Measurements from ENCODE around the gene SLC52A3. TPM values are rescaled to one million over a fixed set of nuclear protein-coding genes. Genes with fewer than 3 reads are reported as not detected.
A peak's percentile ranks its signal among the peaks of the same experiment; 100 is the strongest.

SLC52A3 gene
- total and polyA plus RNA-seq, 9 of the 15 experiments (the other 6 are each of a cell fraction or from before 2014, with no cell fraction given), result 0.06 to 0.60 (median 0.11) TPM

DNA sequence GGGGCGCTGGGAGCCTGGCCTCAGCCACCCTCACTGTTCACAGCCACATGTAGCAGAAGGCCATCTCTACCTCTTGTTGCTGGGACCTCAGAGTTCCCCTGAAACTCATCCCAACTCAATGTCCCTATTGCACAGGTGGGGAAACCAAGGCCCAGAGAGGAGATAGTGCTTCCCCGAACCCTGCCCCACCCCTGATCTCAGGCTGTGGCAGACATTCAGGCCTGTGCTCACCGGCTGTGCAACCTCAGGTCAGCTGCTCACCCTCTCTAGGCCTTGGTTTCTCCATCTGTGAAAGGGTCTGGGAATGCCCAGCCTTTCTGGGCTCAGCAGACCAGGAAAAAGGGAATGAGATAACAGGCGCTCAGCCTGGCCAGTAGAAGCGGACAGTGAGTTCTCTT lies 6.4 kb upstream of the SLC52A3 start:
- DNase-seq (ENCODE audit: extremely low read depth in 1 of 4, low spot score in 3 of 4), result no peak
- Histone ChIP-seq H3K9me1 (ENCODE audit: control insufficient read depth, insufficient read depth, low read length) (no peaks in the 10 kb centered on the region), H3K9ac (ENCODE audit: insufficient read depth in 1 of 2, low read depth in 2 of 2, low read length in 2 of 2) (peak overlapping the region in 1 of 2 experiments; percentile 41; a peak in 1 of 4 replicates), H3K4me3 (no peak overlapping the region), H3K4me1 (replicated peaks in 1 of 2; ENCODE audit: control insufficient read depth in 2 of 2, insufficient read depth in 2 of 2, low read length in 2 of 2) (peaks cover 13 to 23% of the 10 kb centered on the region in 2 experiments), H3K79me2 (ENCODE audit: control insufficient read depth, insufficient read depth, low read length) (no peaks in the 10 kb centered on the region), H3K27me3 (ENCODE audit: control insufficient read depth in 2 of 2, insufficient read depth in 2 of 2, low read length in 2 of 2) (no peaks in the 10 kb centered on the region), H4K20me1 (replicated peaks; ENCODE audit: control insufficient read depth, insufficient read depth, low read length) (no peaks in the 10 kb centered on the region), H2AFZ (ENCODE audit: low read depth, low read length) (0 out of 2 replicates have a peak overlapping the region, but pooled peaks have one; percentile 32), H3K27ac (ENCODE audit: extremely low read depth, low read depth, low read length) (no peak overlapping the region), H3K4me2 (ENCODE audit: insufficient read depth, low read length) (peak overlapping the region; percentile 11; the same call in 1 of the 2 replicates), H3K36me3 (ENCODE audit: control insufficient read depth, insufficient read depth, low read length) (no peaks in the 10 kb centered on the region), H3K9me3 (replicated peaks; ENCODE audit: control insufficient read depth, insufficient read depth, low read depth, low read length) (no peaks in the 10 kb centered on the region)
- no peak for FAIRE-seq
- no peak for ATAC-seq
- CTCF ChIA-PET (ENCODE audit: low intra/inter-chr PET ratio), result no interaction called here
- 50% methylated on average over 1 of the region's 5 CpGs for WGBS (ENCODE audit: insufficient coverage, low coverage, missing lambda C conversion rate)
- POLR2A ChIA-PET, result no interaction called here
- in situ Hi-C loops (cut with MboI), result no loop called here
- no TSS peak for BruUV-seq (replicated peaks)
- TF ChIP-seq, protein P1, sequence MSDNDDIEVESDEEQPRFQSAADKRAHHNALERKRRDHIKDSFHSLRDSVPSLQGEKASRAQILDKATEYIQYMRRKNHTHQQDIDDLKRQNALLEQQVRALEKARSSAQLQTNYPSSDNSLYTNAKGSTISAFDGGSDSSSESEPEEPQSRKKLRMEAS (CRISPR knock-in tag; IDR thresholded peaks at IDR 0.05), result 0 out of 2 replicates have a peak, but pooled peaks have one; percentile 32
- TF ChIP-seq, protein P2, sequence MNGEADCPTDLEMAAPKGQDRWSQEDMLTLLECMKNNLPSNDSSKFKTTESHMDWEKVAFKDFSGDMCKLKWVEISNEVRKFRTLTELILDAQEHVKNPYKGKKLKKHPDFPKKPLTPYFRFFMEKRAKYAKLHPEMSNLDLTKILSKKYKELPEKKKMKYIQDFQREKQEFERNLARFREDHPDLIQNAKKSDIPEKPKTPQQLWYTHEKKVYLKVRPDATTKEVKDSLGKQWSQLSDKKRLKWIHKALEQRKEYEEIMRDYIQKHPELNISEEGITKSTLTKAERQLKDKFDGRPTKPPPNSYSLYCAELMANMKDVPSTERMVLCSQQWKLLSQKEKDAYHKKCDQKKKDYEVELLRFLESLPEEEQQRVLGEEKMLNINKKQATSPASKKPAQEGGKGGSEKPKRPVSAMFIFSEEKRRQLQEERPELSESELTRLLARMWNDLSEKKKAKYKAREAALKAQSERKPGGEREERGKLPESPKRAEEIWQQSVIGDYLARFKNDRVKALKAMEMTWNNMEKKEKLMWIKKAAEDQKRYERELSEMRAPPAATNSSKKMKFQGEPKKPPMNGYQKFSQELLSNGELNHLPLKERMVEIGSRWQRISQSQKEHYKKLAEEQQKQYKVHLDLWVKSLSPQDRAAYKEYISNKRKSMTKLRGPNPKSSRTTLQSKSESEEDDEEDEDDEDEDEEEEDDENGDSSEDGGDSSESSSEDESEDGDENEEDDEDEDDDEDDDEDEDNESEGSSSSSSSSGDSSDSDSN (IDR thresholded peaks at IDR 0.05; ENCODE audit: borderline replicate concordance in 1 of 2, low read depth in 2 of 2, low read length in 2 of 2), result no peak
- TF ChIP-seq SP1 (CRISPR knock-in tag; IDR thresholded peaks at IDR 0.05) (0 out of 2 replicates have a peak, but pooled peaks have one; percentile 26), TCF7 (IDR thresholded peaks at IDR 0.05; ENCODE audit: borderline replicate concordance) (no peak), DPF2 (IDR thresholded peaks at IDR 0.05) (no peak), ELF4 (CRISPR knock-in tag; IDR thresholded peaks at IDR 0.05) (no peak), TBL1XR1 (IDR thresholded peaks at IDR 0.05; ENCODE audit: low read length in 2 of 2) (no peak), MIER1 (IDR thresholded peaks at IDR 0.05; ENCODE audit: low read depth) (no peak)
- TF ChIP-seq, protein P3, sequence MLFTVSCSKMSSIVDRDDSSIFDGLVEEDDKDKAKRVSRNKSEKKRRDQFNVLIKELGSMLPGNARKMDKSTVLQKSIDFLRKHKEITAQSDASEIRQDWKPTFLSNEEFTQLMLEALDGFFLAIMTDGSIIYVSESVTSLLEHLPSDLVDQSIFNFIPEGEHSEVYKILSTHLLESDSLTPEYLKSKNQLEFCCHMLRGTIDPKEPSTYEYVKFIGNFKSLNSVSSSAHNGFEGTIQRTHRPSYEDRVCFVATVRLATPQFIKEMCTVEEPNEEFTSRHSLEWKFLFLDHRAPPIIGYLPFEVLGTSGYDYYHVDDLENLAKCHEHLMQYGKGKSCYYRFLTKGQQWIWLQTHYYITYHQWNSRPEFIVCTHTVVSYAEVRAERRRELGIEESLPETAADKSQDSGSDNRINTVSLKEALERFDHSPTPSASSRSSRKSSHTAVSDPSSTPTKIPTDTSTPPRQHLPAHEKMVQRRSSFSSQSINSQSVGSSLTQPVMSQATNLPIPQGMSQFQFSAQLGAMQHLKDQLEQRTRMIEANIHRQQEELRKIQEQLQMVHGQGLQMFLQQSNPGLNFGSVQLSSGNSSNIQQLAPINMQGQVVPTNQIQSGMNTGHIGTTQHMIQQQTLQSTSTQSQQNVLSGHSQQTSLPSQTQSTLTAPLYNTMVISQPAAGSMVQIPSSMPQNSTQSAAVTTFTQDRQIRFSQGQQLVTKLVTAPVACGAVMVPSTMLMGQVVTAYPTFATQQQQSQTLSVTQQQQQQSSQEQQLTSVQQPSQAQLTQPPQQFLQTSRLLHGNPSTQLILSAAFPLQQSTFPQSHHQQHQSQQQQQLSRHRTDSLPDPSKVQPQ (CRISPR knock-in tag; IDR thresholded peaks at IDR 0.05; ENCODE audit: borderline replicate concordance), result no peak
- intact Hi-C loops (cut with micrococcal nuclease), result no loop called here

Data from K562 (cell line).